HFFc6 (cell line): ENCODE data around the gene NDUFAF8. TPM values are rescaled to one million over a fixed set of nuclear protein-coding genes. Genes with fewer than 3 reads are reported as not detected.

Source experiments
- DNase-seq: peaks from one replicate; pipeline ENCODE4 v3.0.0-alpha.2; 2018
- H3K27ac Mint-ChIP-seq: 2 replicates; pipeline ENCODE4 v1.8.0; 2020; ENCODE audit warnings: mild to moderate bottlenecking, mixed read lengths
- H3K27me3 Mint-ChIP-seq: 2 replicates; pipeline ENCODE4 v1.8.0; 2021; ENCODE audit warnings: mild to moderate bottlenecking, moderate library complexity, mixed read lengths; ENCODE audit not compliant: insufficient read depth
- H3K36me3 Mint-ChIP-seq: 2 replicates; pipeline ENCODE4 v1.8.0; 2021; ENCODE audit warnings: low read depth, mixed read lengths
- H3K4me1 Mint-ChIP-seq: 2 replicates; pipeline ENCODE4 v1.8.0; 2020; ENCODE audit warnings: low read depth, mixed read lengths
- H3K4me3 Mint-ChIP-seq: 2 replicates; pipeline ENCODE4 v1.8.0; 2020; ENCODE audit warnings: mild to moderate bottlenecking, moderate library complexity, mixed read lengths
- H3K9me3 Mint-ChIP-seq: 2 replicates; pipeline ENCODE4 v1.8.0; 2020; ENCODE audit warnings: mild to moderate bottlenecking, mixed read lengths
- total RNA-seq, 6 experiments: library from RNA; stranded (reverse); fragmentation: NEBNext Ultra II Directional; extraction: Animal tissue kit (Norgen Biotek cat#: 25700); gene quantifications; 2 replicates in 1 of 6; 3 replicates in 5 of 6; pipeline ENCODE4 v1.2.3, GENCODE V29; 2021
- TF ChIP-seq, protein P1 (sequence below): fragments of 200-600 bp; sonication (generic); IDR thresholded peaks from 2 replicates; pipeline ENCODE4 v1.5.0; 2021; ENCODE audit warnings: antibody characterized with exemption, mild to moderate bottlenecking

The NDUFAF8 gene
- total RNA-seq, 6 experiments from 2014 or later = 67.0 to 103 (median 87.9) TPM

- no peaks in the 10 kb centered on the region for H3K9me3 Mint-ChIP-seq
- H3K36me3 Mint-ChIP-seq = peaks cover 22% of the 10 kb centered on the region
- no peaks in the 10 kb centered on the region for H3K4me1 Mint-ChIP-seq
- no peaks in the 10 kb centered on the region for H3K27me3 Mint-ChIP-seq
- H3K4me3 Mint-ChIP-seq = no peak overlapping the region
- no peak for DNase-seq
- H3K27ac Mint-ChIP-seq = no peak overlapping the region
- TF ChIP-seq, protein P1, sequence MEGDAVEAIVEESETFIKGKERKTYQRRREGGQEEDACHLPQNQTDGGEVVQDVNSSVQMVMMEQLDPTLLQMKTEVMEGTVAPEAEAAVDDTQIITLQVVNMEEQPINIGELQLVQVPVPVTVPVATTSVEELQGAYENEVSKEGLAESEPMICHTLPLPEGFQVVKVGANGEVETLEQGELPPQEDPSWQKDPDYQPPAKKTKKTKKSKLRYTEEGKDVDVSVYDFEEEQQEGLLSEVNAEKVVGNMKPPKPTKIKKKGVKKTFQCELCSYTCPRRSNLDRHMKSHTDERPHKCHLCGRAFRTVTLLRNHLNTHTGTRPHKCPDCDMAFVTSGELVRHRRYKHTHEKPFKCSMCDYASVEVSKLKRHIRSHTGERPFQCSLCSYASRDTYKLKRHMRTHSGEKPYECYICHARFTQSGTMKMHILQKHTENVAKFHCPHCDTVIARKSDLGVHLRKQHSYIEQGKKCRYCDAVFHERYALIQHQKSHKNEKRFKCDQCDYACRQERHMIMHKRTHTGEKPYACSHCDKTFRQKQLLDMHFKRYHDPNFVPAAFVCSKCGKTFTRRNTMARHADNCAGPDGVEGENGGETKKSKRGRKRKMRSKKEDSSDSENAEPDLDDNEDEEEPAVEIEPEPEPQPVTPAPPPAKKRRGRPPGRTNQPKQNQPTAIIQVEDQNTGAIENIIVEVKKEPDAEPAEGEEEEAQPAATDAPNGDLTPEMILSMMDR = no peak
Measured at GRCh38 chr17:81229666-81229920, 9.5 kb upstream of the NDUFAF8 start.

DNA sequence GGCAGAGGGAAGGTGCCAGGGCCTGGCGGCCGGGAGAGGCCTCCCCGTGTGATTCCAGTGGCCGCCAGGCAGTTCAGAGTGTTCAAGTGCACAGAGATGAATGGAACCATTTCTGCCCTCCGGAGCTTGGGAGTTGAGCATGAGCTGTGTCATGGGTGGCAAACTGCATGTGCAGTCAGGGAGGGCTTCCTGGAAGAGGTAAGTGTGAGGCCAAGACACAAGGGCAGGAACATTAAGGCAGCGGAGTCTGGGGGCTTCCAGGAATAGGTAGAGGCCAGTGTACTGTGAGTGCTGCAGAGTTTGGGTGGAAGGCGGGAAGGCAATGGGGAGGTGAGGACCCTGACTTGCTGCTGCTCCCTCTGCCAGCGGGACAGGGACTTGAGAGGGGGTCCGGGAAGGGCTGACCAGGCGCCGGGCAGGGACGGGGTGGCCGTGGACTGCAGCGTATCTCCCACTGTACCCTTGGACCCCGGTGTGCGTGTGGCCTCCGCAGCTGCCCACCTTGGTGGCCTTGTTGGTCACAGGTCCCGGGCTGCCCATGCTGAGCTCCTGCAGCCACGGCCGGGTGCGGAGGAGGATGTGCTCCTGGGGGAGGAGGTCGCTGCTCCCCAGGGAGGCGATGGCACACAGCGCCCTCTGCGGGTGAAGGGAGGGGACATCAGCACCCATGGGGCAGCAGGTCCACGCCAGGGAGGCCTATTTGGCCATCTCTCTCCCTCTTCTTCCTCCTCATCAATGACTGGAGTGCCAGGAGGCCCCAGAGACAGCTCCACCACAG lies 8.9 kb upstream of the NDUFAF8 start:
- Mint-ChIP-seq H3K36me3 (peaks cover 22% of the 10 kb centered on the region), H3K4me1 (no peaks in the 10 kb centered on the region), H3K27me3 (no peaks in the 10 kb centered on the region), H3K27ac (no peak overlapping the region), H3K9me3 (no peaks in the 10 kb centered on the region), H3K4me3 (no peak overlapping the region)
- TF ChIP-seq, protein P1 = peak; percentile 61
- DNase-seq = no peak

GRCh38 chr17:81231121-81231645 lies 7.9 kb upstream of the NDUFAF8 start:
- Mint-ChIP-seq H3K27me3 (no peaks in the 10 kb centered on the region), H3K36me3 (peaks cover 22% of the 10 kb centered on the region)
- DNase-seq = no peak

GRCh38 chr17:81231766-81232581 lies 7.1 kb upstream of the NDUFAF8 start:
- DNase-seq = no peak
- H3K4me3 Mint-ChIP-seq = no peak overlapping the region
- H3K9me3 Mint-ChIP-seq = no peaks in the 10 kb centered on the region

More at GRCh38 chr17:81231121-81231645, 7.9 kb upstream of the NDUFAF8 start:
- Mint-ChIP-seq H3K9me3 (no peaks in the 10 kb centered on the region), H3K4me1 (no peaks in the 10 kb centered on the region), H3K4me3 (no peak overlapping the region), H3K27ac (no peak overlapping the region)
- TF ChIP-seq, protein P1 = no peak

DNA sequence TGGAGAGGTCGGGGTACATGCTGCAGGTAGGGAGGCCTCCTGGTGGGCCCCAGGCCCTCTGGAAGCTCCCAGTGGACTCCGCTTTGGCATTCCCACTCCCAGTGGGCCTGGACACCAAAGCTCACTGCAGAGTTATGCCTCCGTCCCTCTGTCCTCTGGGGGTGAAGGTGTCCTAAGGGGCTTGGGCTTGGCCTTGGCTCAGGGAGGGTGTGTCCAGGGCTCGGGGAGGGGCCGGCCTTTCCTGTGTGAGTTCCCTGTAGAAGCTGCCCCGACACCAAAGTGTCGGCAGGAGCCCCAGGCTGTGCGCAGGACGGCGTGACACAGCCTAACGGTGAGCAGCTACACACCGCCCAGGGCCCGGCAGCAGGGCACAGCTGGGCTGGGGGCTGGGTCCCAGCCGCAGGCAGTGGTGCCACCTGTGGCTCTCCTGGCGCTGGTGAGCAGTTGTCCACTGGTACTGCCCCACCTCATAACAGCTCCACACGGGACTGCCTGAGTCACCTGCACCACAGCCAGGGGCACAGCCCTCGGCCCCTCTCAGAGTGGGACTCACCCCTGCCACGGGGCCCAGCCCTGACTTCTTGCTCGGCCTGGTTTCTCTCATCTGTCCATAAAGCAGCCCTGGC lies 6.4 kb upstream of the NDUFAF8 start:
- no peak overlapping the region for H3K4me3 Mint-ChIP-seq
- TF ChIP-seq, protein P1 = no peak
- peaks cover 19% of the 10 kb centered on the region for H3K36me3 Mint-ChIP-seq
- H3K27me3 Mint-ChIP-seq = no peaks in the 10 kb centered on the region; the same call in 1 of the 2 replicates
- H3K9me3 Mint-ChIP-seq = no peaks in the 10 kb centered on the region
- no peak overlapping the region for H3K27ac Mint-ChIP-seq
- H3K4me1 Mint-ChIP-seq = peaks cover 7% of the 10 kb centered on the region
- DNase-seq = no peak

More at GRCh38 chr17:81231766-81232581, 7.1 kb upstream of the NDUFAF8 start:
- Mint-ChIP-seq H3K27me3 (no peaks in the 10 kb centered on the region), H3K4me1 (no peaks in the 10 kb centered on the region), H3K27ac (no peak overlapping the region), H3K36me3 (peaks cover 22% of the 10 kb centered on the region)
- TF ChIP-seq, protein P1 = no peak
